Measurements from ENCODE around the gene STAB1. TPM values are rescaled to one million over a fixed set of nuclear protein-coding genes. Genes with fewer than 3 reads are reported as not detected.

Gene STAB1
- total and polyA plus RNA-seq, 2 of the 8 experiments (the other 6 are each of a cell fraction or from before 2014, with no cell fraction given), result 1.0 to 1.9 TPM

- 93% methylated on average over 5 of the region's 5 CpGs; no CpG with 5 or more reads in 1 of the 2 experiments for WGBS, 2 experiments (ENCODE audit: extremely low coverage in 1 of 2, insufficient coverage in 1 of 2, insufficient read length in 1 of 2, insufficient replicate concordance in 2 of 2, low coverage in 1 of 2, low lambda C conversion rate in 2 of 2, missing lambda C conversion rate in 1 of 2)
- Histone ChIP-seq H2AK5ac (ENCODE audit: low read depth, low read length) (no peak overlapping the region), H2BK5ac (ENCODE audit: low read depth, low read length) (no peak overlapping the region), H2BK15ac (ENCODE audit: low read length) (no peak overlapping the region), H3K18ac (ENCODE audit: extremely low read depth, low read length) (no peak overlapping the region), H3K4me2 (ENCODE audit: insufficient read depth in 1 of 2, low read depth in 2 of 2, low read length in 2 of 2) (no peak overlapping the region), H4K20me1 (replicated peaks in 1 of 2; ENCODE audit: control insufficient read depth in 1 of 2, insufficient read depth in 2 of 2, low read length in 2 of 2) (peaks cover 0 to 4% of the 10 kb centered on the region in 2 experiments), H3K79me1 (ENCODE audit: low read depth, low read length) (peaks cover 2% of the 10 kb centered on the region; the same call in 1 of the 2 replicates), H3K4ac (replicated peaks; ENCODE audit: insufficient read length, low read depth, low read length) (no peak overlapping the region), H3K23me2 (ENCODE audit: low read depth, low read length) (no peaks in the 10 kb centered on the region), H3K14ac (ENCODE audit: insufficient read length) (no peak overlapping the region), H2BK120ac (replicated peaks; ENCODE audit: low read depth, low read length) (no peak overlapping the region), H3K9ac (replicated peaks in 1 of 4; ENCODE audit: extremely low read depth in 1 of 4, low read depth in 3 of 4, low read length in 3 of 4) (no peak overlapping the region), H2BK20ac (ENCODE audit: low read length) (no peak overlapping the region), H4K5ac (ENCODE audit: insufficient read length, low read depth, low read length) (no peak overlapping the region), H3K79me2 (ENCODE audit: control insufficient read depth in 1 of 2, insufficient read depth in 2 of 2, low read length in 2 of 2) (no peaks in the 10 kb centered on the region), H2AFZ (ENCODE audit: low read length) (no peak overlapping the region), H4K91ac (replicated peaks; ENCODE audit: insufficient read length, low read length) (no peak overlapping the region), H3K56ac (replicated peaks; ENCODE audit: insufficient read length, low read depth, low read length) (no peak overlapping the region), H3K9me3 (ENCODE audit: insufficient read depth in 2 of 2, low read depth in 1 of 2, low read length in 1 of 2) (no peaks in the 10 kb centered on the region), H3K23ac (ENCODE audit: insufficient read length) (no peak overlapping the region), H3K27ac (ENCODE audit: low read depth, low read length) (no peak overlapping the region), H3K4me3 (ENCODE audit: extremely low read depth in 1 of 4, insufficient read depth in 2 of 4, low read depth in 3 of 4, low read length in 4 of 4) (no peak overlapping the region), H2BK12ac (ENCODE audit: low read depth, low read length) (no peak overlapping the region), H3K4me1 (replicated peaks in 1 of 4; ENCODE audit: control insufficient read depth in 3 of 4, insufficient read depth in 4 of 4, low read length in 3 of 4) (no peaks in the 10 kb centered on the region), H3K27me3 (replicated peaks in 1 of 4; ENCODE audit: control insufficient read depth in 3 of 4, extremely low read depth in 1 of 4, insufficient read depth in 3 of 4, low read length in 3 of 4) (no peaks in the 10 kb centered on the region), H4K8ac (ENCODE audit: extremely low read depth, insufficient read depth, low read length) (no peak overlapping the region; the same call in 1 of the 2 replicates), H3K36me3 (ENCODE audit: control insufficient read depth in 2 of 4, insufficient read depth in 4 of 4, low read length in 3 of 4) (peaks cover 10 to 49% (median 26%) of the 10 kb centered on the region in 4 experiments)
- CTCF ChIA-PET (ENCODE audit: partially characterized antibody), result interaction anchor here (2.0 kb wide), 1 partner anchor 9 kb away, joined by 5 read pairs; no protein-coding TSS in a partner anchor
- no peak for DNase-seq (ENCODE audit: low read depth in 1 of 2, low spot score in 2 of 2)
- POLR2A ChIA-PET (ENCODE audit: partially characterized antibody), result interaction anchor here (0.7 to 0.9 kb wide), 2 partner anchors 15 to 89 kb away, joined by 3 read pairs; no protein-coding TSS in a partner anchor
- no peak for FAIRE-seq
- TF ChIP-seq SP2 (IDR thresholded peaks at IDR 0.05; ENCODE audit: low read length) (no peak), TCF12 (IDR thresholded peaks at IDR 0.05; ENCODE audit: low read depth, low read length) (no peak), POU5F1 (IDR thresholded peaks at IDR 0.05; ENCODE audit: low read depth, low read length) (no peak), SIRT6 (IDR thresholded peaks at IDR 0.05; ENCODE audit: low read length) (no peak)
These were observed 63.3 kb downstream of the STAB1 start for GRCh38 chr3:52558436-52558835.
